Transverse colon (tissue), 3 donors: ENCODE results near the gene BMP6.

Experiments
- POLR2A ChIP-seq: fragments of 450-650 bp; IDR thresholded peaks from one replicate; pipeline ENCODE4 v1.6.1; 2016; ENCODE audit warnings: antibody characterized with exemption, mild to moderate bottlenecking, moderate library complexity
- TF ChIP-seq, protein P1 (sequence below), 5 experiments: fragments of 200-600 bp in 3 of 5; fragments of 450-650 bp in 2 of 5; sonication (generic) in 3 of 5; IDR thresholded peaks; 1 replicate in 2 of 5; 2 replicates in 3 of 5; pipeline ENCODE4 v1.5.1; 2016 to 2017; ENCODE audit warnings: antibody characterized with exemption in 5 of 5, inconsistent platforms in 3 of 5, mild to moderate bottlenecking in 2 of 5, moderate library complexity in 1 of 5

DNA sequence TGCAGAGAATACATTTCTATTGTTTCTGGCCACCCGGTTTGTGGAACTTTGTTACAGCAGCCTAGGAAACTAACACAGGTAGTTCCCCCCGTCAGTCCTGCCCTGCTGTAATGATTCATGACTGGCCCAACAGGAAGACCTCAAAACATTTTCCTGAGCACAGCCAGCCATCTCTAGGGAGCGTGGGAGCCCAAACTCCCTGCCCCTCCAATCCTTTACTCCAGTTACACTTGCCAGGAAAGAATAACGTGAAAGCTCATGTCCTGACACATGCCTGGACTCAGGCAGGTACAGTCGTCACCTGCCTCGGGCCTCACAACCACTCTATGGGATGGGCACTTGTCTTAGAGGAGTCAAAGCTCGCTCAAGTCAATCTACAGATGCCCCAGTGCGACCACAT is 176.3 kb downstream of the BMP6 start:
- TF ChIP-seq, protein P1, sequence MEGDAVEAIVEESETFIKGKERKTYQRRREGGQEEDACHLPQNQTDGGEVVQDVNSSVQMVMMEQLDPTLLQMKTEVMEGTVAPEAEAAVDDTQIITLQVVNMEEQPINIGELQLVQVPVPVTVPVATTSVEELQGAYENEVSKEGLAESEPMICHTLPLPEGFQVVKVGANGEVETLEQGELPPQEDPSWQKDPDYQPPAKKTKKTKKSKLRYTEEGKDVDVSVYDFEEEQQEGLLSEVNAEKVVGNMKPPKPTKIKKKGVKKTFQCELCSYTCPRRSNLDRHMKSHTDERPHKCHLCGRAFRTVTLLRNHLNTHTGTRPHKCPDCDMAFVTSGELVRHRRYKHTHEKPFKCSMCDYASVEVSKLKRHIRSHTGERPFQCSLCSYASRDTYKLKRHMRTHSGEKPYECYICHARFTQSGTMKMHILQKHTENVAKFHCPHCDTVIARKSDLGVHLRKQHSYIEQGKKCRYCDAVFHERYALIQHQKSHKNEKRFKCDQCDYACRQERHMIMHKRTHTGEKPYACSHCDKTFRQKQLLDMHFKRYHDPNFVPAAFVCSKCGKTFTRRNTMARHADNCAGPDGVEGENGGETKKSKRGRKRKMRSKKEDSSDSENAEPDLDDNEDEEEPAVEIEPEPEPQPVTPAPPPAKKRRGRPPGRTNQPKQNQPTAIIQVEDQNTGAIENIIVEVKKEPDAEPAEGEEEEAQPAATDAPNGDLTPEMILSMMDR (IDR thresholded peaks at IDR 0.05) = no peak
- TF ChIP-seq POLR2A = no peak
